GM04504 (cell line): ENCODE measurements around the gene KCNN3.
"Not testable (repeated sequence)": the region's sequence is repeated elsewhere in the genome, so short reads cannot be mapped to it uniquely, and the experiment has no call there.

ENCODE experiments used
- DNase-seq: peaks from one replicate; pipeline ENCODE4 v3.0.0-alpha.2; 2012; ENCODE audit warnings: low read depth

Gene KCNN3

DNA sequence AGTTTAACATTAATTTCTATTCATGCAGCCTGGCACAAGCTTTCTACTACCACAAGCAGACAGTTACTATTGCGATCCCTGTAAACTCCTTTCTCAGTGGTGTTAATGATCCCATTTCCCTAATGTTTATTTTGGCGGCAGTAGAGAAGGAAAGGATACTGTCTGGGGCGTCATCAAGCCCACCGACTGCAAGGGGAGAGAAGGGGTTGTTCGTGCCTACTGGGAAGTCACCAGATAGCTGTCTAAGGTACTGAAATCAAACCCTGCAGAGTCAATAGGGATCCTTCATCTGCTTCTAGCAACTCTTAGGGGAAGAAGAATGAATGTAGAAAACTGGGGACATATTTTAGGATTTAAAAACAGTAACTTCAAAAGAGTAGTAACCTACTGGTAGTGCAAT lies 166.9 kb downstream of the KCNN3 start:
- DNase-seq: no peak

- DNase-seq: no peak
These were observed 171.6 kb downstream of the KCNN3 start for GRCh38 chr1:154698320-154699096.

GRCh38 chr1:154697710-154698109 lies 172.4 kb downstream of the KCNN3 start:
- DNase-seq: no peak

DNA sequence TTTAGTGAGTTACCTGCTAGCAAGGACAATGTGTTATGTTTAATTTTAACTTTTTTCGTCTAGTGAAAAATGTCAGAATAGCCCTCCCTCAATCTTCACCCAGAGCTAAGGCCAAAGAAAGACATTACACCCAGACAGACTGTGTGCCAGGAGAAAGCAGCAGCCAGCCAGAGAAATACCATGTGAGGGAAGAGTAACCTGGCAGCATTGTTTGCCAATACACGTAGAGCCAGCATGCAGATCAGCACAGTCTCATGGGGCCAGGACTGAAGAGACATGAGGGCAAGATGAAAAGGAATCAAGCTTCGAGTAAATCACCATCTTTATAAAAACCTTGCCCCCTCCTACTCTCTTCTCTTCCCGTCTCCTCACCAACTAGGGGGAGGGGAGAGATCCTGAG lies 173.6 kb downstream of the KCNN3 start:
- no peak for DNase-seq

DNA sequence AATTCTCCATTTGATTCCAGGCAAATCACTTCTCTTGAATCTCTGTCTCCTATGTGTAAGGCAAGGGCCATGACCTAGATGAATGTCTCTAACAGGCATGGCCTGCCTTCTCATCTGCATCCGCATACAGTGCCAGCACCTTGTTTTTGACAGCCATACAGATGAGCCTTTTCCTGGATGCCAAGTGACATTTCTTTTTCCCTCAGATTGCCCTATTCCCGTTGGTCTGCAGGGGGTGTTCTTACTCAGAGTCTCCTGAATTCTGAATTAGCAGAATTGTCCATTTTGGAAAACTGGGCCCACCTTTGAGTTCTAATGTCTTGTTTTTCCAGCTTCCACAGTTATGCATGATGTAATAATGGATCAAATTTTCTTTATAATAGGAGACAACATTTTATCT lies 174.1 kb downstream of the KCNN3 start:
- no peak for DNase-seq

DNA sequence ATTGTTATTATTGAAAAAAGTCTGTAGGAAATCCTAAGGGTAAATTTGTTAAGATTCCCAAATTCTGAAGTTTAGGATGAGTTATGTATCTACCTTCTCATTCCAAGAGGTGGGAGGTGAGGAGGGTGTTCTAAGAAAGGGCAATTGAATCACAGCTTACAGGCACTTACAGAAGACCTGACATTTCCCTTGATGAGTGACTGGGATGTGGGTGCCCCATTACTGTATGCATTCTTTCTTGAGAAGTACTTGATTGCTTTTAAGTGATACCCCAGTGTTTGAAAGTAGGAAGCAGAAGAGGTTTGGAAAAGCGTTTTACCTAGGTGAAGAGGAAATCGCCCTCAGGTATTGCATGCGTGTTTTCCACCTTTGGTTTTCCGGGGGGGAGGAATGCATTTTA lies 175.1 kb downstream of the KCNN3 start:
- no peak for DNase-seq

DNA sequence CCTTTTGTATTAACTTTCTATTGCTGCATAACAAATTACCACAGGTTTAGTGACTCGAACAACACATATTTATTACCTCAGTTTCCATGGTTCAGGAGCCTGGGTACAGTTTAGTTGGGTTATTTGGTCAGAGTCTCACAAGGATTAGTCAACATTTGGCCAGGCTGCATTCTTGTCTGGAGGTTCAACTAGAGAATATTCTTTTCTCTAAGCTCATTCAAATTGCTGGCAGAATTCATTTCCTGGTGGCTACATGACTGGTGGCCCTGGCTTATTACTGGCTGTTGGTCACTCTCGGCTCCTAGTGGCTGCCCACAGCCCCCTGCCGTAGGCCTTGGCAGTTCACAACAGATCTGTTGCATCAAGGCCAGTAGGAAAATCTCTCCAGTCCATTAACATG lies 181.0 kb downstream of the KCNN3 start:
- no peak for DNase-seq

DNA sequence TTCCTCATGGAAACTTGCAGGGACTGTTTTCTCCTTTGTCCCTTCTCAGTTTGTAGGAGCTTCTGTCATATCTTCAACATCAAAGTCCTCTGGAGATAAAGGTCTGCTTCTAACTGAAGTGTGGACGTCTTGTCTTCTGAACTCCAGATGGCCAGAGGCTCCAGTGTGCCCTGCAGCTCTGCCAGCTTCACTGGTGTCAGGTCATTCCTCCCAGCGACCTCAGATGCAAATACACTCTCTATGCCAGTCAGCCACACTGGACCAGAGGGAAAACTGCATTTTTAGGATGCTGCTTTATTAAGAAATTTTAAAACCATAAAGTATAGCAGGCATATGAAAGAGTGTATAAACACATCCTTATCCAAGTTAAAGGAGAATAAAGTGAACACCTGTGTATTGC lies 183.6 kb downstream of the KCNN3 start:
- no peak for DNase-seq

DNA sequence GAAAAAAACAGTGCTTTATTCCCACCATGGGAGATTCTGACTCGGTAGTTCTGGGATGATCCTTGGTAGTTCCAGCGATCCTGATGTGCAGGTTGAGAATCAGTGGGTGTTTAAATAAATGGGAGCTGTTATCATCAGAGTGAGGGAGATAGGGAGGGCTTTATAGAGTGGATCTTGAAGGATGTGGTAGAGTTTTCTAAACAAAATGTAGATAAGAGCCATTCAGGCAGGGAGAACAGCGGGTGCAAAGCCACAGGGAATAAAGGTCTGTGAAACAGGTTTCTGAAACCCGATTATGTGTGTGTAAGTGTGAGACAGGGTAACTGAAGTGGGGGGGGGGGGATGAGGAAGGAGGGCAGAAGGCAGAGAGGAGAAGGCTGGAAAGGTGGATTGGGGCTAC lies 186.3 kb downstream of the KCNN3 start:
- no peak for DNase-seq

DNA sequence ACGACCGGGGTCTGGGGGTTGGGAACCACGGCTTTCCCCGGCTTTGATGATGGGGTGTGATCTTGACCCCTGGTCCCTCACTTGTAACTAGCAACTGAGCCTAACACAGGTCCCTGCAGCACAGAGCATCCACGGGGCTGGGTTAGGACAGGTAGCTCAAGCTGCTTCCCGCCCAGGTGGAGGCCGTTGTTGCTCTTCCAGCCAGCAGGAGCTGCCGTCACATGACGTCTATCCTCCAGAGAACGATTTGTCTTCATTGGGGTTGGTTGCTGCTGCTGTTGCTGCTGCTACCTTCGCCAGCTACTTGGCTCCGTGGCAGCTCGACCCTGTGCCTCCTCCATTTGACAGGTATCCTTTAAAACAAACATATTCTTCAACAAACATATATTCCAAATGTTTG lies 187.8 kb downstream of the KCNN3 start:
- no peak for DNase-seq

- DNase-seq: not testable (repeated sequence)
These were observed 192.2 kb downstream of the KCNN3 start for GRCh38 chr1:154677844-154678243.

DNA sequence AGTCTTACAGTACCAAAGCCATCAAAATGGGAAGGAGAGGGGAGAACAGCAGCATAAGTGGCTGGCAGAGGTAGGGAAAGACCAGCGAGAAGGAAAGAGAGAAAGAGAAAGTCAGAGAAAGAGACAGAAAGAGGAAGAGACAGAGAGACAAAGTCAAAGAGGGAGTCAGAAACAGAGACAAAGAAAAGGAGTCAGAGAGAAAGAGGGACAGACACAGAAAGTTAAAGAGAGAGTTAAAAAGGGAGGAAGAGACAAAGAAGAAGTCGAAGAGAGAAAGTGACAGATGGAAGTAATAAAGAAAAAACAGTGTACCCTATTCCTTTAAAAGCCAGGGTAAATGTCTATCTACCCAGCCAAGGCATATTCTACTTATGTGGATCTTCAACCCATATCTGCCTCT lies 193.2 kb downstream of the KCNN3 start:
- DNase-seq: not testable (repeated sequence)

DNA sequence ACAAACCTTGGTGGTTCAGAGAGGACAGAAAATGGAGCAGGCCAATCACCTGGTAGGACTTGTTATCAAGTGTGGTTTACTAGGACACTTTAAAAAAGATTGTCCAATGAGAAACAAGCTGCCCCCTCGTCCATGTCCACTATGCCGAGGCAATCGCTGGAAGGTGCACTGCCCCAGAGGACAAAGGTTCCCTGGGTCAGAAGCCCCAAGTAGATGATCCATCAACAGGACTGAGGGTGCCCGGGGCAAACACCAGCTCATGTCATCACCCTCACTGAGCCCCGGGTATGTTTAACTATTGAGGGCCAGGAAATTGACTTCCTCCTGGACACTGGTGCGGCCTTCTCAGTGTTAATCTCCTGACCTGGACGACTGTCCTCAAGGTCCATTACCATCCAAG lies 195.6 kb downstream of the KCNN3 start:
- not testable (repeated sequence) for DNase-seq

DNA sequence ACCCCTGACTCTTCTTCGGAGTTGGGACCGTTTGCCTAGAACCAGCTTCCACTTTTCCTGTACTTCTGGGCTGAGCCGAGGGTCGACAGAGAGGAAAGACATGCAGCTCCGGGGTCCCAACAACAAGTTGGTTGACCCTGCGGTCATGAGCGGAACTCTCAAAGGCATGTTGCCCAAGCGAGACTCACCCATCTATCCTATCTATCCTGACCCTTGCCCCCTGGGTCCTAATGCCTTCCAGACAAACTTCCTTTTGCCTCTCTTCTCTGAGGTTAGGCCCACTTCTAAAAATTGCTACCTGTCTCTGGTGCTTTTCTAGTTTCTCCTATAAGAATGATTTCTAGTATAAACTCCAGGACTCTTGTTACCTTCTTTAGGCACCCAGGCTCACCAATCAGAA lies 197.8 kb downstream of the KCNN3 start:
- not testable (repeated sequence) for DNase-seq

GRCh38 chr1:154671412-154671811 lies 198.7 kb downstream of the KCNN3 start:
- not testable (repeated sequence) for DNase-seq

DNA sequence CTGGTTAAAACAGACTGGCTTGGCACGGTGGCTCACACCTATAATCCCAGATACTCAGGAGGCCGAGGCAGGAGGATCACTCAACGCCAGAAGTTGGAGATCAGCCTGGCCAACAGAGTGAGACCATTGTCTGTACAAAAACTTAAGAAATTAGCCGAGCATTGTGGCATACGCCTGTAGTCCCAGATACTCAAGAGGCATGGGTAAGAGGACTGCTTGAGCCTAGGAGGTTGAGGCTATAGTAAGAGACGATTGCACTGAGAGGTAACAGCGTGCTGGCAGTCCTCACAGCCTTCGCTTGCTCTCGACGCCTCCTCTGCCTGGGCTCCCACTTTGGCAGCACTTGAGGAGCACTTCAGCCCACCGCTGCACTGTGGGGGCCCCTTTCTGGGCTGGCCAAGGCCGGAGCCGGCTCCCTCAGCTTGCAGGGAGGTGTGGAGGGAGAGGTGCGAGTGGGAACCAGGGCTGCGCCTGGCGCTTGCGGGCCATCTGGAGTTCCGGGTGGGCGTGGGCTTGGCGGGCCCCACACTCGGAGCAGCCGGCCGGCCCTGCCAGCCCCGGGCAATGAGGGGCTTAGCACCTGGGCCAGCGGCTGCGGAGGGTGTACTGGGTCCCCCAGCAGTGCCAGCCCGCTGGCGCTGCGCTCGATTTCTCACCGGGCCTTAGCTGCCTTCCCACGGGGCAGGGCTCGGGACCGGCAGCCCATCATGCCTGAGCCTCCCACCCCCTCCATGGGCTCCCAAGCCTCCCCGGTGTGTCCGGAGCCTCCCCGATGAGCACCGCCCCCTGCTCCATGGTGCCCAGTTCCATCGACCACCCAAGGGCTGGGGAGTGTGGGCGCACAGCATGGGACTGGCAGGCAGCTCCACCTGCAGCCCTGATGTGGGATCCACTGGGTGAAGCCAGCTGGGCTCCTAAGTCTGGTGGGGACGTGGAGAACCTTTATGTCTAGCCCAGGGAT lies 199.5 kb downstream of the KCNN3 start:
- DNase-seq: not testable (repeated sequence)

DNA sequence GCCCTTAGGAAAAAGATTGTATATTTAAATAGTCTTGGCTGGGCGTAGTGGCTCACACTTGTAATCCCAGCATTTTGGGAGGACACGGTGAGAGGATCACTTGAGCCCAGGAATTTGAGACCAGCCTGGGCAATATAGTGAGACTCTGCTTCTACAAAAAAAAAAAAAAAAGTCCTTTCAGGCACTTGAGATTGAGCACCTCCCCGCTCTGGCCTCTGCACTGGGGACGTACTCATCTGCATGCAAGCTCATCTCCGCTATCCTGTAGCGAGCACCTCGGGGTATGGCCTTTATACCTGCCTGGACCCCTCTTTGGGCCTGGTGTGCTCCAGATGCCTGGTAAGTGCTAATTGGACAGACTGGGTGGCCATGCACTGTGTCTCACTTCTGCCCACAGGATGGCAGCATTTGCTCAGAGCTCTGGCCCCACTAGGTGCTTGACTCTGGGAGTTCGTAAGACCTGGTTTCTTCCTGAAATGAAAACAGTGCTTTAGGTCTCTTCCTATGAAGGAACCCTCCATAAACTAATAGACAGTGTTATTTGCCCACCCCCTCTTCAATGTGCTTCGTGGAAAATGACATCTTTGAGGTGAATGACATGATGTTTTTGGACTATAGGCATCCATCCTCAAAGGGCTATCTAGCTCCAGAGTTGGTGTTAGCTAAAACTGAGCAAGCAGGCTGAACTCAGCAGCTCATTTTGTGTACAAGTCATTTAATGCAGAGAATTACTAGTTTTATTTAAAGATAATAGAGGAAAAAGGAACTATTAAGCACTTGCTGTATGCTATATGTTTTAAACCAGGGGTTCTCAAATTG lies 200.4 kb downstream of the KCNN3 start:
- peak; percentile 39 for DNase-seq

GRCh38 chr1:154666051-154666790 lies 203.9 kb downstream of the KCNN3 start:
- DNase-seq: no peak

GRCh38 chr1:154664331-154665002 lies 205.6 kb downstream of the KCNN3 start:
- no peak for DNase-seq

DNA sequence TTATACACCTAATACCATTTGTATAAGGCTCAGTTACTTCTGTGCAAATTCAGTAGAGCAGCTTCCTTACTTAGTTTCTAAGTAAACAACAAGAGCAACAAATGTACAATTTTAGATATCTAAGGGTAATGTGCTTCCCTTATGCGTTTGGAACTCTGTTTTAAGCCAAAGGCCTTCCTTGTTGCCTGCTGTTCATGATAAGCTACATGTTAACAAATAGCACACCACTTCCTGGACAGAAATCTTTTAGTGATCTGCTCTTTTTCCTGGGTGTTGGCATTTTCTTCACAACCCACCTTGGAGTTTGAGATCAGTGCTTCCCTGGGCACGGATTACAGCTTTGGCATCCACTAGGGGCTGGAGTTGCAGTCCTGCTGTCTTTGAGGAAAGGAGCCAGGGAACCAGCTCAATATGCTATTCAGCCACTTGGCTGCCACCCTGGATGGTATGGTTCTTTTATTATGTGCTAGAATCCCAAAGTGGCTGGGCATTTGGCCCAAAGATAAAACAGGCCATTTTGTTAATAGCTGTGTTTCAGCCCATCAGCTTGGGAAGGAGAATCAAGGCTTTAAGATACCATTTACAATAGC lies 206.5 kb downstream of the KCNN3 start:
- no peak for DNase-seq

- DNase-seq: no peak
These were observed 209.0 kb downstream of the KCNN3 start for GRCh38 chr1:154661110-154661509.
